DOHH2 (cell line): Measurements from ENCODE around the gene CASQ1.

ENCODE experiments used
- H3F3A ChIP-seq: fragments of 200-600 bp; sonication (generic), shearing (Covaris generic); 2 replicates; pipeline ENCODE4 v1.6.0; 2016; ENCODE audit warnings: antibody characterized with exemption, mild to moderate bottlenecking; ENCODE audit not compliant: control insufficient read depth, insufficient read depth
- H3K27ac ChIP-seq: fragments of 200-600 bp; sonication (generic); 2 replicates; pipeline ENCODE4 v1.5.1; 2014; ENCODE audit warnings: low read depth, mild to moderate bottlenecking, low read length, moderate library complexity
- H3K27me3 ChIP-seq: fragments of 200-600 bp; sonication (generic); 2 replicates; pipeline ENCODE4 v1.6.1; 2014; ENCODE audit warnings: mild to moderate bottlenecking, low read length, mixed read lengths; ENCODE audit not compliant: control insufficient read depth
- H3K36me3 ChIP-seq: fragments of 200-600 bp; sonication (generic); 2 replicates; pipeline ENCODE4 v1.6.1; 2014; ENCODE audit warnings: mild to moderate bottlenecking, low read length, moderate library complexity, mixed read lengths; ENCODE audit not compliant: control insufficient read depth
- H3K4me1 ChIP-seq: fragments of 200-600 bp; sonication (generic); 2 replicates; pipeline ENCODE4 v1.6.1; 2014; ENCODE audit warnings: mild to moderate bottlenecking, low read length, mixed read lengths; ENCODE audit not compliant: control insufficient read depth
- H3K4me2 ChIP-seq: fragments of 200-600 bp; sonication (generic); 2 replicates; pipeline ENCODE4 v1.6.0; 2014; ENCODE audit warnings: mild to moderate bottlenecking, low read length, moderate library complexity
- H3K4me3 ChIP-seq: fragments of 200-600 bp; sonication (generic); 2 replicates; pipeline ENCODE4 v1.5.1; 2014; ENCODE audit warnings: mild to moderate bottlenecking, low read length, mixed read lengths
- H3K79me2 ChIP-seq: fragments of 200-600 bp; sonication (generic); 2 replicates; pipeline ENCODE4 v1.6.1; 2014; ENCODE audit warnings: mild to moderate bottlenecking, low read length, mixed read lengths; ENCODE audit not compliant: control insufficient read depth
- H3K9me2 ChIP-seq: fragments of 200-600 bp; sonication (generic); replicated peaks from 2 replicates; pipeline ENCODE4 v1.6.1; 2014; ENCODE audit warnings: mild to moderate bottlenecking, low read length, mixed read lengths; ENCODE audit not compliant: control insufficient read depth
- H3K9me3 ChIP-seq: fragments of 200-600 bp; sonication (generic); 2 replicates; pipeline ENCODE4 v1.6.1; 2014; ENCODE audit warnings: antibody characterized with exemption, low read length, mixed read lengths; ENCODE audit not compliant: control insufficient read depth, insufficient read depth
- H4K20me1 ChIP-seq: fragments of 200-600 bp; sonication (generic); 2 replicates; pipeline ENCODE4 v1.6.0; 2014; ENCODE audit warnings: low read depth, mild to moderate bottlenecking, antibody characterized with exemption, low read length, moderate library complexity; ENCODE audit not compliant: control insufficient read depth, insufficient read depth
- CTCF ChIP-seq: fragments of 200-600 bp; sonication (generic); IDR thresholded peaks from one replicate; pipeline ENCODE4 v1.5.1; 2014; ENCODE audit warnings: antibody characterized with exemption, mild to moderate bottlenecking, low read depth, low read length; ENCODE audit not compliant: poor library complexity, severe bottlenecking
- EZH2phosphoT487 ChIP-seq: fragments of 200-600 bp; sonication (generic); IDR thresholded peaks from 2 replicates; pipeline ENCODE4 v1.6.1; 2017; ENCODE audit warnings: borderline replicate concordance, mild to moderate bottlenecking, antibody characterized with exemption, low read length, moderate library complexity, mixed read lengths

CASQ1 gene

GRCh38 chr1:160210561-160210960 is 20.2 kb downstream of the CASQ1 start:
- Histone ChIP-seq H3K27ac (no peak overlapping the region), H3F3A (peaks cover 19% of the 10 kb centered on the region), H3K36me3 (peaks cover 99% of the 10 kb centered on the region)

GRCh38 chr1:160211046-160211790 is 20.8 kb downstream of the CASQ1 start:
- Histone ChIP-seq H3K4me2 (no peak overlapping the region), H3K36me3 (peaks cover 100% of the 10 kb centered on the region), H3K9me3 (no peaks in the 10 kb centered on the region), H3K79me2 (peaks cover 50% of the 10 kb centered on the region), H3F3A (peaks cover 17% of the 10 kb centered on the region), H3K9me2 (no peaks in the 10 kb centered on the region), H3K27ac (no peak overlapping the region), H3K27me3 (no peaks in the 10 kb centered on the region), H3K4me1 (peaks cover 21% of the 10 kb centered on the region), H4K20me1 (no peaks in the 10 kb centered on the region; the same call in 1 of the 2 replicates), H3K4me3 (no peak overlapping the region)
- TF ChIP-seq CTCF (no peak), EZH2phosphoT487 (no peak)

More at GRCh38 chr1:160210561-160210960, 20.2 kb downstream of the CASQ1 start:
- TF ChIP-seq CTCF (no peak), EZH2phosphoT487 (no peak)
- H3K9me2 ChIP-seq, result no peaks in the 10 kb centered on the region
- no peaks in the 10 kb centered on the region; the same call in 1 of the 2 replicates for H4K20me1 ChIP-seq
- H3K27me3 ChIP-seq, result no peaks in the 10 kb centered on the region
- peaks cover 24% of the 10 kb centered on the region for H3K4me1 ChIP-seq
- no peaks in the 10 kb centered on the region for H3K9me3 ChIP-seq
- H3K4me2 ChIP-seq, result no peak overlapping the region
- peaks cover 57% of the 10 kb centered on the region for H3K79me2 ChIP-seq
- H3K4me3 ChIP-seq, result no peak overlapping the region

DNA sequence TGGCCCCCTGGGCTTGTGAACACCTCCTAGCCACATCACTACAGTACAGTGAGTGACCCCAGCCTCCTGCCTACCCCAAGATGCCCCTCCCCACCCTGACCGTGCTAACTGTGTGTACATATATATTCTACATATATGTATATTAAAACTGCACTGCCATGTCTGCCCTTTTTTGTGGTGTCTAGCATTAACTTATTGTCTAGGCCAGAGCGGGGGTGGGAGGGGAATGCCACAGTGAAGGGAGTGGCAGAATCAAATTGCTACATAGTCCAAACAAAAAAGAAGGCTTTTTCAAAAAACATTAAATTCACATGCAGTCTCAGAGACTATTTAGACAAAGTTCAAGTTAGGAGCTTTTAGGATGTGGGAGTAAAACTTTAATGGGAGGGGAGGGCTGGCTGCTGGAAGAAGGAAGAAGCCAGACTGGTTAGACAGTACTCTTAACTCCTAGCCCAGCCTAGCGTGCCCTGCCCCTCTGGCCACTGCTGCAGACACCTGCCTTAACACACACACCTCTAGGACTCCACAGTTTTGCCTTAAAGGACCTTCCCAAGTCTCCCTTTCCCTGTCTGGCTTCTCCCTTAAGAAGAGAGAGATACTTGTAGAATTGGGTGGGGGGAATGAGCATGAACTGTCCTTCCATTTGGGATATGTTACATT is 24.2 kb downstream of the CASQ1 start:
- Histone ChIP-seq H3F3A (peaks cover 14% of the 10 kb centered on the region; the same call in 1 of the 2 replicates), H3K4me2 (no peak overlapping the region), H3K4me3 (no peak overlapping the region), H3K4me1 (no peaks in the 10 kb centered on the region), H4K20me1 (no peaks in the 10 kb centered on the region), H3K27me3 (no peaks in the 10 kb centered on the region), H3K36me3 (peaks cover 99% of the 10 kb centered on the region), H3K9me2 (no peaks in the 10 kb centered on the region), H3K9me3 (no peaks in the 10 kb centered on the region), H3K27ac (no peak overlapping the region), H3K79me2 (peaks cover 16% of the 10 kb centered on the region)
- TF ChIP-seq CTCF (no peak), EZH2phosphoT487 (no peak)
